ENCODE data around the gene CCDC12. TPM values are rescaled to one million over a fixed set of nuclear protein-coding genes. Genes with fewer than 3 reads are reported as not detected.

CCDC12 gene
- total and polyA plus RNA-seq, 2 of the 13 experiments (the other 11 are each of a cell fraction or from before 2014, with no cell fraction given): 30.1 to 49.5 TPM

- TF ChIP-seq ZBTB49 (CRISPR knock-in tag; IDR thresholded peaks at IDR 0.05; ENCODE audit: borderline replicate concordance) (no peak), ZNF552 (CRISPR knock-in tag; IDR thresholded peaks at IDR 0.05; ENCODE audit: borderline replicate concordance) (no peak), NFIC (IDR thresholded peaks at IDR 0.05; ENCODE audit: low read length) (peak; percentile 70; the same call in 1 of the 2 replicates), CBFB (CRISPR knock-in tag; IDR thresholded peaks at IDR 0.05) (no peak), ZMAT5 (CRISPR knock-in tag; IDR thresholded peaks at IDR 0.05; ENCODE audit: borderline replicate concordance, low read depth) (no peak), ZBED4 (CRISPR knock-in tag; IDR thresholded peaks at IDR 0.05; ENCODE audit: borderline replicate concordance) (0 out of 2 replicates have a peak, but pooled peaks have one; percentile 31), ZMYM2 (CRISPR knock-in tag; IDR thresholded peaks at IDR 0.05) (no peak), BATF2 (CRISPR knock-in tag; IDR thresholded peaks at IDR 0.05) (no peak), BRF2 (CRISPR knock-in tag; IDR thresholded peaks at IDR 0.05) (no peak), CREB3 (CRISPR knock-in tag; IDR thresholded peaks at IDR 0.05) (no peak), ZNF766 (CRISPR knock-in tag; IDR thresholded peaks at IDR 0.05; ENCODE audit: borderline replicate concordance) (no peak), ZNF446 (CRISPR knock-in tag; IDR thresholded peaks at IDR 0.05) (no peak), ZFP1 (CRISPR knock-in tag; IDR thresholded peaks at IDR 0.05) (no peak), ZNF556 (CRISPR knock-in tag; IDR thresholded peaks at IDR 0.05; ENCODE audit: borderline replicate concordance) (no peak), GLI4 (CRISPR knock-in tag; IDR thresholded peaks at IDR 0.05; ENCODE audit: borderline replicate concordance) (no peak), TCF7L2 (IDR thresholded peaks at IDR 0.05; ENCODE audit: low read depth, low read length) (no peak), SETDB1 (CRISPR knock-in tag; IDR thresholded peaks at IDR 0.05; ENCODE audit: borderline replicate concordance) (no peak), HOXA9 (CRISPR knock-in tag; IDR thresholded peaks at IDR 0.05; ENCODE audit: borderline replicate concordance) (no peak), RELA (CRISPR knock-in tag; IDR thresholded peaks at IDR 0.05) (no peak), ZNF878 (CRISPR knock-in tag; IDR thresholded peaks at IDR 0.05) (0 out of 2 replicates have a peak, but pooled peaks have one; percentile 43)
Observed at GRCh38 chr3:46970391-46971091, 6.0 kb downstream of the CCDC12 start (continued).
